ENCODE measurements around the gene ANK2.
A peak's percentile ranks its signal among the peaks of the same experiment; 100 is the strongest.

DNA sequence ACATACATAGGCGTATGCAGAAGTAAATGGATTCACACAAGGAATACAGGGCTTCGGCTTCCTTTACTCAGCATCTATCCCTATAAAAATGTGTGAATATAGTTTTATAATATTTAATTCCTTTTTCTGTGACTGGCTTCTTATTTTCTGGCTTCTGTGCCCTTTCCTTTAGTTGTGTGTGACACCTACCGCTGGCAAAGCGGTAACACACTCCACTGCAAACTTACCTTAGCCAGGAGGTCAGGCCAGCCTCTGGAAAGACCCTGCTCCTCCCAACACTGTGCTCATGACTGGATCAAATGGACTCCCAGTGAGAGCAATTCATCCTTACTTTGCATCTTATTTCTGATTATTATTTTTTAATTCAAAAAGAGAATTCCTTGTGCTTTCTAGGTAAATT, 244.2 kb downstream of the ANK2 start:
- TF ChIP-seq, protein P1, sequence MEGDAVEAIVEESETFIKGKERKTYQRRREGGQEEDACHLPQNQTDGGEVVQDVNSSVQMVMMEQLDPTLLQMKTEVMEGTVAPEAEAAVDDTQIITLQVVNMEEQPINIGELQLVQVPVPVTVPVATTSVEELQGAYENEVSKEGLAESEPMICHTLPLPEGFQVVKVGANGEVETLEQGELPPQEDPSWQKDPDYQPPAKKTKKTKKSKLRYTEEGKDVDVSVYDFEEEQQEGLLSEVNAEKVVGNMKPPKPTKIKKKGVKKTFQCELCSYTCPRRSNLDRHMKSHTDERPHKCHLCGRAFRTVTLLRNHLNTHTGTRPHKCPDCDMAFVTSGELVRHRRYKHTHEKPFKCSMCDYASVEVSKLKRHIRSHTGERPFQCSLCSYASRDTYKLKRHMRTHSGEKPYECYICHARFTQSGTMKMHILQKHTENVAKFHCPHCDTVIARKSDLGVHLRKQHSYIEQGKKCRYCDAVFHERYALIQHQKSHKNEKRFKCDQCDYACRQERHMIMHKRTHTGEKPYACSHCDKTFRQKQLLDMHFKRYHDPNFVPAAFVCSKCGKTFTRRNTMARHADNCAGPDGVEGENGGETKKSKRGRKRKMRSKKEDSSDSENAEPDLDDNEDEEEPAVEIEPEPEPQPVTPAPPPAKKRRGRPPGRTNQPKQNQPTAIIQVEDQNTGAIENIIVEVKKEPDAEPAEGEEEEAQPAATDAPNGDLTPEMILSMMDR (IDR thresholded peaks at IDR 0.05) = peak in 2 of 6 experiments; percentile 18 to 27
- TF ChIP-seq POLR2A (IDR thresholded peaks at IDR 0.05) = no peak

Measured in thyroid gland (tissue), 4 donors.